GM23248 (cell line): ENCODE results near the gene FRS3. TPM values are rescaled to one million over a fixed set of nuclear protein-coding genes. Genes with fewer than 3 reads are reported as not detected.

Experiments
- DNase-seq: peaks from one replicate; pipeline ENCODE4 v3.0.0-alpha.2; 2015
- H2AFZ ChIP-seq: fragments of 200-600 bp; sonication (generic); 2 replicates; pipeline ENCODE4 v1.6.1; 2016; ENCODE audit warnings: antibody characterized with exemption
- H3F3A ChIP-seq: fragments of 200-600 bp; sonication (generic); 2 replicates; pipeline ENCODE4 v1.6.1; 2016; ENCODE audit warnings: mild to moderate bottlenecking, antibody characterized with exemption, mixed run types; ENCODE audit not compliant: insufficient read depth
- H3K27ac ChIP-seq: fragments of 200-600 bp; sonication (generic); 2 replicates; pipeline ENCODE4 v1.5.1; 2016; ENCODE audit warnings: mild to moderate bottlenecking
- H3K27me3 ChIP-seq: fragments of 200-600 bp; sonication (generic); replicated peaks from 2 replicates; pipeline ENCODE4 v1.6.1; 2016; ENCODE audit warnings: mild to moderate bottlenecking; ENCODE audit not compliant: insufficient read depth
- H3K36me3 ChIP-seq: fragments of 200-600 bp; sonication (generic); 2 replicates; pipeline ENCODE4 v1.6.1; 2016; ENCODE audit warnings: low read depth, mild to moderate bottlenecking
- H3K4me1 ChIP-seq: fragments of 200-600 bp; sonication (generic); 2 replicates; pipeline ENCODE4 v1.6.1; 2016; ENCODE audit warnings: mild to moderate bottlenecking; ENCODE audit not compliant: insufficient read depth
- H3K4me2 ChIP-seq: fragments of 200-600 bp; sonication (generic); one replicate; pipeline ENCODE4 v1.6.1; 2016; ENCODE audit warnings: mild to moderate bottlenecking; ENCODE audit not compliant: unreplicated experiment
- H3K4me3 ChIP-seq: fragments of 200-600 bp; sonication (generic); 2 replicates; pipeline ENCODE4 v1.5.1; 2016; ENCODE audit warnings: mild to moderate bottlenecking
- H3K79me2 ChIP-seq: fragments of 200-600 bp; sonication (generic); 2 replicates; pipeline ENCODE4 v1.6.1; 2016; ENCODE audit warnings: mild to moderate bottlenecking; ENCODE audit not compliant: insufficient read depth
- H3K9ac ChIP-seq: fragments of 200-600 bp; sonication (generic); 2 replicates; pipeline ENCODE4 v1.6.1; 2016; ENCODE audit warnings: mild to moderate bottlenecking
- H3K9me2 ChIP-seq: fragments of 200-600 bp; sonication (generic); 2 replicates; pipeline ENCODE4 v1.6.1; 2016; ENCODE audit warnings: mixed run types, mild to moderate bottlenecking, moderate library complexity; ENCODE audit not compliant: insufficient read depth
- H3K9me3 ChIP-seq: fragments of 200-600 bp; sonication (generic); one replicate; pipeline ENCODE4 v1.6.1; 2017; ENCODE audit warnings: low read depth
- H4K20me1 ChIP-seq: fragments of 200-600 bp; sonication (generic); 2 replicates; pipeline ENCODE4 v1.6.0; 2016; ENCODE audit not compliant: insufficient read depth
- EZH2 ChIP-seq: fragments of 200-600 bp; sonication (generic); IDR thresholded peaks from 2 replicates; pipeline ENCODE4 v1.6.1; 2018; ENCODE audit warnings: antibody characterized with exemption, mild to moderate bottlenecking; ENCODE audit not compliant: insufficient read depth, poor library complexity, severe bottlenecking
- EZH2phosphoT487 ChIP-seq: fragments of 200-600 bp; sonication (generic); IDR thresholded peaks from 2 replicates; pipeline ENCODE4 v1.6.1; 2018; ENCODE audit warnings: antibody characterized with exemption, moderate library complexity, mild to moderate bottlenecking, low read depth; ENCODE audit not compliant: insufficient read depth
- WGBS, 2 experiments: methylation state at CpG; one replicate each; pipeline ENCODE4 v1.1.6; 2015 to 2017; ENCODE audit warnings: low lambda C conversion rate in 2 of 2, low coverage in 1 of 2; ENCODE audit errors: missing lambda C conversion rate in 2 of 2; 5-methylcytosine and 5-hydroxymethylcytosine counted together
- in situ Hi-C: fragments of 300-500 bp; cut with MboI; formaldehyde crosslinking; loops from 2 replicates; pipeline ENCODE4 v1.15.0; 2020
- polyA plus RNA-seq: library from polyadenylated mRNA; unstranded; fragments of >200 nt; fragmentation: Nextera tagmentation; extraction: Ambion mirVana; gene quantifications from 2 replicates; pipeline ENCODE4 v1.2.1, GENCODE V29; 2016
- total RNA-seq: library from RNA; depleted of rRNA; stranded (reverse); fragments of >200 nt; shearing (Covaris generic); gene quantifications from 2 replicates; pipeline ENCODE4 v1.2.3, GENCODE V29; 2014

Gene FRS3
- total and polyA plus RNA-seq, 2 experiments from 2014 or later, result 2.5 to 3.4 TPM

GRCh38 chr6:41733707-41734665, 45.7 kb downstream of the FRS3 start:
- Histone ChIP-seq H4K20me1 (no peaks in the 10 kb centered on the region), H3K27me3 (no peaks in the 10 kb centered on the region), H2AFZ (peak overlapping the region; percentile 82), H3F3A (0 out of 2 replicates have a peak, but pooled peaks cover 4% of the 10 kb centered on the region), H3K4me2 (peak overlapping the region; percentile 64), H3K9ac (peak overlapping the region; percentile 70), H3K9me2 (no peaks in the 10 kb centered on the region), H3K4me1 (peaks cover 14% of the 10 kb centered on the region), H3K4me3 (peak overlapping the region; percentile 77), H3K27ac (peak overlapping the region; percentile 51), H3K36me3 (no peaks in the 10 kb centered on the region), H3K9me3 (no peaks in the 10 kb centered on the region), H3K79me2 (peaks cover 7% of the 10 kb centered on the region; the same call in 1 of the 2 replicates)
- DNase-seq, result peak; percentile 83
- TF ChIP-seq EZH2phosphoT487, result no peak
- no peak for TF ChIP-seq EZH2
- in situ Hi-C loops, result no loop called here
- 3 to 5% methylated on average over 27 to 53 of the region's 73 CpGs for WGBS, 2 experiments

- H3K4me1 ChIP-seq, result peaks cover 14% of the 10 kb centered on the region
- TF ChIP-seq EZH2 (no peak), EZH2phosphoT487 (no peak)
- 21 to 27% methylated on average over 11 of the region's 11 CpGs for WGBS, 2 experiments
- H3K9me2 ChIP-seq, result no peaks in the 10 kb centered on the region
- H3K9me3 ChIP-seq, result no peaks in the 10 kb centered on the region
- H3K27me3 ChIP-seq, result no peaks in the 10 kb centered on the region
- peak; percentile 27 for DNase-seq
- H3K36me3 ChIP-seq, result no peaks in the 10 kb centered on the region
- peak overlapping the region; percentile 70; the same call in 1 of the 2 replicates for H3K9ac ChIP-seq
- H3K27ac ChIP-seq, result peak overlapping the region; percentile 51
- peak overlapping the region; percentile 82 for H2AFZ ChIP-seq
- H3F3A ChIP-seq, result 0 out of 2 replicates have a peak, but pooled peaks cover 4% of the 10 kb centered on the region
- peak overlapping the region; percentile 64 for H3K4me2 ChIP-seq
- in situ Hi-C loops, result no loop called here
- H4K20me1 ChIP-seq, result no peaks in the 10 kb centered on the region
- H3K79me2 ChIP-seq, result peaks cover 7% of the 10 kb centered on the region; the same call in 1 of the 2 replicates
- peak overlapping the region; percentile 77 for H3K4me3 ChIP-seq
Observed at GRCh38 chr6:41733360-41733706, 46.4 kb downstream of the FRS3 start.

DNA sequence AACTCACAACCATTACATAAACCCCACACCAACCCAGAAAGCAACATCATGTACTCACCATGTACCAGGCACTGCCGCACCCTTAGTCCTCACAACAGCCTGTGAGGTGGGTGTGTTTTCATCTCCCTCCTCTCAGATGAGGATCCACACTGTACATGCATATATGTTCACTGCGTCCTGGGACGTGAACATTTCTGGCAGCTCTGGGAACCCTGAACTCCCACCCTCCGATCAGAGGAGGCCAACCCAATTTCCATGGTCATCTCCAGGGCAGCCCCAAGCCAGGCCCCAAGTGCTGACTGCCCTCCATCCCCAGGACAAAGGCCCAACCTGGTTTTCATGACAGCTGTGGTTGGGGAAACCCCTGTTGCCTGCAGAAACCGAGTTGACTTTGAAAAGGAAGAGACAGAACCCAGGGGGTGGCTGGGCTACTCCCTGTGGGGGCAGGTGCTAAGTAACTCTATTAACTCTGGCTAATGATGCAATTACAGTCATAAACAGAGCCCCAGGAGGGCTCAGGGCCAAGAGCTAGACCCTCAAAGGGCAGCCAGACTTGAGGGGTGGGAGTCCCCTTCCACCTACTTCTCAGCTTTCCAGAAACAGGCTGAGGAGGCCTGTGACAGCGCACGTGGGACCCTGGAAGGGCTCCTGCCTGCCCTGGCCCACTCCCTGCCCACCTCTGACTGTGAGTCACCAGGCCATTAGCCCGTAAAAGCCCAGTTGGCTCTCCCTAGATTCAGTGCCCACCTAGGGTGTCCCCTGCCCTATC, 46.9 kb downstream of the FRS3 start:
- Histone ChIP-seq H4K20me1 (no peaks in the 10 kb centered on the region), H2AFZ (peak overlapping the region; percentile 82; the same call in 1 of the 2 replicates), H3K4me3 (peak overlapping the region; percentile 77), H3K9me2 (no peaks in the 10 kb centered on the region), H3K27me3 (no peaks in the 10 kb centered on the region), H3K4me2 (peak overlapping the region; percentile 64), H3K9me3 (no peaks in the 10 kb centered on the region), H3K9ac (peak overlapping the region; percentile 70; the same call in 1 of the 2 replicates), H3K36me3 (no peaks in the 10 kb centered on the region), H3K27ac (no peak overlapping the region), H3K4me1 (peaks cover 14% of the 10 kb centered on the region), H3F3A (0 out of 2 replicates have a peak, but pooled peaks cover 4% of the 10 kb centered on the region), H3K79me2 (peaks cover 7% of the 10 kb centered on the region; the same call in 1 of the 2 replicates)
- no peak for TF ChIP-seq EZH2
- no peak for TF ChIP-seq EZH2phosphoT487
- in situ Hi-C loops, result no loop called here
- DNase-seq, result peak; percentile 22
- 67 to 70% methylated on average over 8 of the region's 8 CpGs for WGBS, 2 experiments

DNA sequence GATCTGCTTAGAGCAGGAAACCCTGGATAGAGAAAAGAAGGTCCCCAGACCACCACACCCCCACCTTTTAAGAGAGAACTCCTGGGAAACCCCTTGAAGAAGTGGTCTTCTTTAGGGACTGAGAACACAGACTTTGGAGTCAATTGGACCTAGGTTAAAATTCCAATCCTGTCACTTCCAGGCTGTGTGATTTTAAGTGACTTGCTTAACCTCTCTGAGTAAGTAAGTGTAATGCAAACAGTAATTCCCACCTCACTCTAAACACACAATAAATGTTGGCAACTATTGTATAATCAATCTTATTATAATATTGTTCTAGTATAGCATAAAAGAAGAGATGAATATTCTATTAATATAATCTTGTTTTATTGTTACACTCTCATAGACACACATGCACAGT, 47.6 kb downstream of the FRS3 start:
- peaks cover 14% of the 10 kb centered on the region for H3K4me1 ChIP-seq
- in situ Hi-C loops, result no loop called here
- H3K9me2 ChIP-seq, result no peaks in the 10 kb centered on the region
- 0 out of 2 replicates have a peak, but pooled peaks cover 4% of the 10 kb centered on the region for H3F3A ChIP-seq
- no peaks in the 10 kb centered on the region for H3K36me3 ChIP-seq
- no peaks in the 10 kb centered on the region for H4K20me1 ChIP-seq
- H3K27me3 ChIP-seq, result no peaks in the 10 kb centered on the region
- no peak overlapping the region for H3K9ac ChIP-seq
- peaks cover 7% of the 10 kb centered on the region; the same call in 1 of the 2 replicates for H3K79me2 ChIP-seq
- no peaks in the 10 kb centered on the region for H3K9me3 ChIP-seq
- H3K4me3 ChIP-seq, result no peak overlapping the region
- TF ChIP-seq EZH2, result no peak
- TF ChIP-seq EZH2phosphoT487, result no peak
- H3K4me2 ChIP-seq, result no peak overlapping the region
- no peak for DNase-seq
- no peak overlapping the region for H2AFZ ChIP-seq
- H3K27ac ChIP-seq, result no peak overlapping the region
